ENCODE results near the gene SH3GL3.

The SH3GL3 gene

DNA sequence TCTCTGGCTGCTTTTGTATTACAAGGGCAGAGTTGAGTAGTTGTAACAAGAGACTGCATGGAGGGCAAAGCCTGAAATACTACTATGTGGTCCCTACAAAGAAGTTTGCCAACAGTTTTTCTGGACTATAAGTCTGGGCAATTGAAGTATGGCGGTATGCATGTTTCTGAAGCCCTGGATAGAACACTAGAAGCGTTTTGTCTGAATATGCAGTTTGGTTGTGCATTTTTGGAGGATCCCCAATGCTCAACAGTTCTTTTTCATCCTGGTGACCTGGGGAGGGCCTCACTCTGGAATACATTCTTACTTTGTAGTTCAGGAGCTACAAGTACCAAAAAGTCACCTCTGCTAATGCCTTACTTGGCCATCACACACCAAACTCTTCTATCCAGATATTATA is 29.6 kb downstream of the SH3GL3 start:
- Histone ChIP-seq H3K27me3 (ENCODE audit: control insufficient read depth in 5 of 5, insufficient read depth in 4 of 5, low read length in 5 of 5) (peaks cover 0 to 6% (median 2%) of the 10 kb centered on the region in 5 donors), H3K4me1 (ENCODE audit: control insufficient read depth in 5 of 5, insufficient read depth in 5 of 5, low read length in 5 of 5) (no peaks in the 10 kb centered on the region), H3K9ac (ENCODE audit: low read length in 5 of 5) (no peak overlapping the region), H3K9me3 (ENCODE audit: control insufficient read depth in 5 of 5, low read length in 5 of 5) (no peaks in the 10 kb centered on the region), H3K36me3 (ENCODE audit: control insufficient read depth in 5 of 5, insufficient read depth in 5 of 5, low read length in 5 of 5) (no peaks in the 10 kb centered on the region), H3K27ac (ENCODE audit: low read depth, low read length) (no peak overlapping the region), H3K4me3 (ENCODE audit: low read depth in 1 of 5, low read length in 5 of 5) (no peak overlapping the region)

- H3K27me3 ChIP-seq (ENCODE audit: control insufficient read depth in 5 of 5, insufficient read depth in 4 of 5, low read length in 5 of 5): peaks cover 0 to 6% (median 2%) of the 10 kb centered on the region in 5 donors
- H3K27ac ChIP-seq (ENCODE audit: low read depth, low read length): no peak overlapping the region
- no peak overlapping the region for H3K4me3 ChIP-seq (ENCODE audit: low read depth in 1 of 5, low read length in 5 of 5)
- no peaks in the 10 kb centered on the region for H3K4me1 ChIP-seq (ENCODE audit: control insufficient read depth in 5 of 5, insufficient read depth in 5 of 5, low read length in 5 of 5)
- H3K36me3 ChIP-seq (ENCODE audit: control insufficient read depth in 5 of 5, insufficient read depth in 5 of 5, low read length in 5 of 5): no peaks in the 10 kb centered on the region
- no peaks in the 10 kb centered on the region for H3K9me3 ChIP-seq (ENCODE audit: control insufficient read depth in 5 of 5, low read length in 5 of 5)
- H3K9ac ChIP-seq (ENCODE audit: low read length in 5 of 5): no peak overlapping the region
These were observed 30.1 kb downstream of the SH3GL3 start for GRCh38 chr15:83477172-83477807.

- H3K9me3 ChIP-seq (ENCODE audit: control insufficient read depth in 5 of 5, low read length in 5 of 5): peaks cover 0 to 1% (median 0%) of the 10 kb centered on the region in 5 donors
- no peaks in the 10 kb centered on the region for H3K36me3 ChIP-seq (ENCODE audit: control insufficient read depth in 5 of 5, insufficient read depth in 5 of 5, low read length in 5 of 5)
- H3K27ac ChIP-seq (ENCODE audit: low read depth, low read length): no peak overlapping the region
- no peak overlapping the region for H3K9ac ChIP-seq (ENCODE audit: low read length in 5 of 5)
- H3K4me3 ChIP-seq (ENCODE audit: low read depth in 1 of 5, low read length in 5 of 5): no peak overlapping the region
- H3K4me1 ChIP-seq (ENCODE audit: control insufficient read depth in 5 of 5, insufficient read depth in 5 of 5, low read length in 5 of 5): no peaks in the 10 kb centered on the region
- peaks cover 0 to 6% (median 2%) of the 10 kb centered on the region in 5 donors for H3K27me3 ChIP-seq (ENCODE audit: control insufficient read depth in 5 of 5, insufficient read depth in 4 of 5, low read length in 5 of 5)
These were observed 30.8 kb downstream of the SH3GL3 start for GRCh38 chr15:83477808-83478537.

DNA sequence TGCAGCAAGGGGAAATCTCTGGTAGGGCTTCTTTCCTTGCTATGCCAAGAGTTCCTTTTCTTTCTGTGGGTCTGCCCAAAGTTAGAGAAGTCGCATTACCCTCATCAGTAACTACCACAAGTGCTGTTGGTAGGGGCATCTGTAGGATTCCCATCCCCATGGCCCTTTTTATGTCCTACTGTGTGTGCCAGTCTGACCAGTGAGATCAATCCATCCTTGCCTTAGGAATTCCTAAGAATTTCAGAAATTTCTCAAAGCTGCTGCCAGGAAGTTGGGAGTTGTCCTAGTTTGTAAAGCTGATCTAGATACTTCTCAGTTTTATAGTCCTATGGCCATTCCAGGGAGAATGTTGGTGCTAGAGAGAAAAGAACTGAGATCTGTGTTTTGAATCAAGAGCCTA is 36.5 kb downstream of the SH3GL3 start:
- Histone ChIP-seq H3K9ac (ENCODE audit: low read length in 5 of 5) (no peak overlapping the region), H3K9me3 (ENCODE audit: control insufficient read depth in 5 of 5, low read length in 5 of 5) (peaks cover 2 to 12% (median 7%) of the 10 kb centered on the region in 5 donors), H3K36me3 (ENCODE audit: control insufficient read depth in 5 of 5, insufficient read depth in 5 of 5, low read length in 5 of 5) (no peaks in the 10 kb centered on the region), H3K4me3 (ENCODE audit: low read depth in 1 of 5, low read length in 5 of 5) (no peak overlapping the region), H3K27me3 (ENCODE audit: control insufficient read depth in 5 of 5, insufficient read depth in 4 of 5, low read length in 5 of 5) (peaks cover 0 to 6% (median 3%) of the 10 kb centered on the region in 5 donors), H3K27ac (ENCODE audit: low read depth, low read length) (no peak overlapping the region), H3K4me1 (ENCODE audit: control insufficient read depth in 5 of 5, insufficient read depth in 5 of 5, low read length in 5 of 5) (no peaks in the 10 kb centered on the region)

GRCh38 chr15:83484636-83485035 is 37.5 kb downstream of the SH3GL3 start:
- Histone ChIP-seq H3K4me3 (ENCODE audit: low read depth in 1 of 5, low read length in 5 of 5) (no peak overlapping the region), H3K36me3 (ENCODE audit: control insufficient read depth in 5 of 5, insufficient read depth in 5 of 5, low read length in 5 of 5) (no peaks in the 10 kb centered on the region), H3K4me1 (ENCODE audit: control insufficient read depth in 5 of 5, insufficient read depth in 5 of 5, low read length in 5 of 5) (no peaks in the 10 kb centered on the region), H3K27me3 (ENCODE audit: control insufficient read depth in 5 of 5, insufficient read depth in 4 of 5, low read length in 5 of 5) (peaks cover 0 to 3% (median 0%) of the 10 kb centered on the region in 5 donors), H3K27ac (ENCODE audit: low read depth, low read length) (no peak overlapping the region), H3K9me3 (ENCODE audit: control insufficient read depth in 5 of 5, low read length in 5 of 5) (peaks cover 2 to 12% (median 7%) of the 10 kb centered on the region in 5 donors), H3K9ac (ENCODE audit: low read length in 5 of 5) (no peak overlapping the region)

DNA sequence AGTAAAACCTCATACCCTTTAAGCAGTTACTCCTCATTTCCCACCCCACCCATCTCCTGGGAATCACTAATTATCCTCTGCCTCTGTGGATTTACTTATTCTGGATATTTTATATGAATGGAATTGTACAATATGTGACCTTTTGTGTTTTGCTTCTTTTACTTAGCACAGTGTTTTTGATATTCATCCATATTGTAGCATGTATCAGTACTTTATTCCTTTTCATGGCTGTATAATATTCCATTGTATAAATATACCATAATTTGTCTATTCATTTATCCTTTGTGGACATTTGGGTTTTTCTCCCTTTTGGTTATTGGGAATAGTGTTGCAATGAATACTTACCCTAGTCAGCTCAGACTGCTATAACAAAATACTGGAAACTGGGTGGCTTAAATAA is 39.2 kb downstream of the SH3GL3 start:
- H3K4me1 ChIP-seq (ENCODE audit: control insufficient read depth in 5 of 5, insufficient read depth in 5 of 5, low read length in 5 of 5): no peaks in the 10 kb centered on the region
- no peaks in the 10 kb centered on the region for H3K36me3 ChIP-seq (ENCODE audit: control insufficient read depth in 5 of 5, insufficient read depth in 5 of 5, low read length in 5 of 5)
- H3K27ac ChIP-seq (ENCODE audit: low read depth, low read length): no peak overlapping the region
- peaks cover 2 to 12% (median 7%) of the 10 kb centered on the region in 5 donors for H3K9me3 ChIP-seq (ENCODE audit: control insufficient read depth in 5 of 5, low read length in 5 of 5)
- H3K4me3 ChIP-seq (ENCODE audit: low read depth in 1 of 5, low read length in 5 of 5): no peak overlapping the region
- H3K27me3 ChIP-seq (ENCODE audit: control insufficient read depth in 5 of 5, insufficient read depth in 4 of 5, low read length in 5 of 5): peaks cover 0 to 6% (median 0%) of the 10 kb centered on the region in 5 donors
- H3K9ac ChIP-seq (ENCODE audit: low read length in 5 of 5): no peak overlapping the region

- H3K27me3 ChIP-seq (ENCODE audit: control insufficient read depth in 5 of 5, insufficient read depth in 4 of 5, low read length in 5 of 5): peaks cover 0 to 6% (median 0%) of the 10 kb centered on the region in 5 donors
- H3K4me3 ChIP-seq (ENCODE audit: low read depth in 1 of 5, low read length in 5 of 5): no peak overlapping the region
- no peaks in the 10 kb centered on the region for H3K4me1 ChIP-seq (ENCODE audit: control insufficient read depth in 5 of 5, insufficient read depth in 5 of 5, low read length in 5 of 5)
- H3K9ac ChIP-seq (ENCODE audit: low read length in 5 of 5): no peak overlapping the region
- H3K36me3 ChIP-seq (ENCODE audit: control insufficient read depth in 5 of 5, insufficient read depth in 5 of 5, low read length in 5 of 5): no peaks in the 10 kb centered on the region
- peaks cover 2 to 12% (median 7%) of the 10 kb centered on the region in 5 donors for H3K9me3 ChIP-seq (ENCODE audit: control insufficient read depth in 5 of 5, low read length in 5 of 5)
- H3K27ac ChIP-seq (ENCODE audit: low read depth, low read length): no peak overlapping the region
These were observed 40.4 kb downstream of the SH3GL3 start for GRCh38 chr15:83487519-83487918.

DNA sequence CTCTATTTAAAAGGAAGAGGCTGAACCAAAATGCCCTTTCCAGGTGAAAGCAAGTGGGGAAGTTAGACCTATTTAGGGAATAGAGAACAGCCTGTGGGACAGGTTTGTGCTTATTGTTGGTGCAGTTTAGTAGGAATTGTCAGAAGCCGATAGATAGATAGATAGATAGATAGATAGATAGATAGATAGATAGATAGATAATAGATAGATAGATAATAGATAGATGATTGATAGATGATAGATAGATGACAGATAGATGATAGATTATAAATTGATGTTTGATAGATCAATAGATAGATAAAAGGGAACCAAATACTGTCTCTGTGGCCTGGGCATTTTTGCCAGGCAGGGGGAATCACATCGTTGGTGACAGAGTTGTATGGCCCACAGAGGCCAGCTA is 42.5 kb downstream of the SH3GL3 start:
- Histone ChIP-seq H3K4me3 (ENCODE audit: low read depth in 1 of 5, low read length in 5 of 5) (no peak overlapping the region), H3K9ac (ENCODE audit: low read length in 5 of 5) (no peak overlapping the region), H3K9me3 (ENCODE audit: control insufficient read depth in 5 of 5, low read length in 5 of 5) (peaks cover 0 to 2% (median 0%) of the 10 kb centered on the region in 5 donors), H3K27me3 (ENCODE audit: control insufficient read depth in 5 of 5, insufficient read depth in 4 of 5, low read length in 5 of 5) (peaks cover 0 to 6% (median 0%) of the 10 kb centered on the region in 5 donors), H3K27ac (ENCODE audit: low read depth, low read length) (no peak overlapping the region), H3K36me3 (ENCODE audit: control insufficient read depth in 5 of 5, insufficient read depth in 5 of 5, low read length in 5 of 5) (no peaks in the 10 kb centered on the region), H3K4me1 (ENCODE audit: control insufficient read depth in 5 of 5, insufficient read depth in 5 of 5, low read length in 5 of 5) (no peaks in the 10 kb centered on the region)

DNA sequence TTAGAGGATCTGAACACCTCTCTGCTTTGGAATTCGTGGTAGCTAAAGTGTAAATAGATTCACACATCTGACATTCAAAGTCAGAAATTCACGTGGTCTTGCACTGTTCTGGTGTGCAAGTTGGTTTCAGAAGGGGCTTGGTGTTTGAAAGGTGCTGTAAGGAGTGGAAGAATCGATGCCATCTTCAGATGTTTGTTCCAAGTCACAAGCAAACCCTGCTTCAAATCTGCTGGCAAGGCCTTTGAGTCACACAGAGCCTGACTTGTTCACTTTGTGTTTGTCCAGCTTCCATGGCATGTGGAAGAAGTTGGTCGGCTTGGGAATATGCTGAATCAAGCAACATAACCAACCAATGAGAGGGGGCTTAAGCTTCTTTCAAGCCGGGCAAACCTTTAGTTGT is 44.3 kb downstream of the SH3GL3 start:
- Histone ChIP-seq H3K27ac (ENCODE audit: low read depth, low read length) (no peak overlapping the region), H3K4me3 (ENCODE audit: low read depth in 1 of 5, low read length in 5 of 5) (no peak overlapping the region), H3K27me3 (ENCODE audit: control insufficient read depth in 5 of 5, insufficient read depth in 4 of 5, low read length in 5 of 5) (peaks cover 0 to 10% (median 0%) of the 10 kb centered on the region in 5 donors), H3K36me3 (ENCODE audit: control insufficient read depth in 5 of 5, insufficient read depth in 5 of 5, low read length in 5 of 5) (no peaks in the 10 kb centered on the region), H3K9ac (ENCODE audit: low read length in 5 of 5) (no peak overlapping the region), H3K4me1 (ENCODE audit: control insufficient read depth in 5 of 5, insufficient read depth in 5 of 5, low read length in 5 of 5) (no peaks in the 10 kb centered on the region), H3K9me3 (ENCODE audit: control insufficient read depth in 5 of 5, low read length in 5 of 5) (no peaks in the 10 kb centered on the region)

DNA sequence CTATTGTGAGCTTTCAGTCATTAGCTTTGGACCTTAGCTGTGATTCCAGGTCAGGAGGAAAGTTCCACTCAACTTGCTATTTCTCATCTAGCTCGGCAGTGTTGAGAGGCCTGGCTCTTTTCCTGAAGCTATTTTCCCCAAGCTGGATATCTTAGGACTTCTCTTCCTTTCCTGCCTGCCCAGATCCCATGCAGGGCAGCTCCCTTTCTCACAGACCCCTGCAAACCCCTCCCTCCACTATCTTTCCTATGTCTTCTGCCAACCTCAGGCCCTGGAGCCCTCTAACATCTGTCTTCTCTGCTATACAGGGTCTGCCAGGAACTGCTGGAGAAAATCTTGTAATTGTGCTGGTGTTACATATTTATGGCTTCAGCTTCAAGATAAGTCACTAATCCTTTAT is 49.6 kb downstream of the SH3GL3 start:
- Histone ChIP-seq H3K4me1 (ENCODE audit: control insufficient read depth in 5 of 5, insufficient read depth in 5 of 5, low read length in 5 of 5) (no peaks in the 10 kb centered on the region), H3K4me3 (ENCODE audit: low read depth in 1 of 5, low read length in 5 of 5) (no peak overlapping the region), H3K27ac (ENCODE audit: low read depth, low read length) (no peak overlapping the region)

More for the DNA sequence above, 49.6 kb downstream of the SH3GL3 start:
- Histone ChIP-seq H3K9me3 (ENCODE audit: control insufficient read depth in 5 of 5, low read length in 5 of 5) (peaks cover 4 to 16% (median 8%) of the 10 kb centered on the region in 5 donors), H3K36me3 (ENCODE audit: control insufficient read depth in 5 of 5, insufficient read depth in 5 of 5, low read length in 5 of 5) (no peaks in the 10 kb centered on the region), H3K27me3 (ENCODE audit: control insufficient read depth in 5 of 5, insufficient read depth in 4 of 5, low read length in 5 of 5) (peaks cover 0 to 3% (median 0%) of the 10 kb centered on the region in 5 donors), H3K9ac (ENCODE audit: low read length in 5 of 5) (no peak overlapping the region)
